Astrocyte (in vitro differentiated cells and primary cell): Measurements from ENCODE around the gene WNT1. TPM values are rescaled to one million over a fixed set of nuclear protein-coding genes. Genes with fewer than 3 reads are reported as not detected.
A peak's percentile ranks its signal among the peaks of the same experiment; 100 is the strongest.

ENCODE experiments used
- DNase-seq: peaks from one replicate; pipeline ENCODE4 v3.0.0-alpha.2; 2010; ENCODE audit warnings: low read depth
- FAIRE-seq: peaks from 2 replicates; lab custom pipeline; 2011; peaks lifted over from hg19 to GRCh38; lab: Jason Lieb, UNC
- H2AFZ ChIP-seq: 2 replicates; pipeline ENCODE4 v1.6.0; 2012; ENCODE audit warnings: low read depth, low read length, inconsistent platforms
- H3K27ac ChIP-seq: 2 replicates; pipeline ENCODE4 v1.5.1; 2011; ENCODE audit warnings: low read depth, low read length, inconsistent platforms
- H3K27me3 ChIP-seq: 2 replicates; pipeline ENCODE4 v1.6.0; 2011; ENCODE audit warnings: low read length, inconsistent platforms; ENCODE audit not compliant: insufficient read depth
- H3K36me3 ChIP-seq: 2 replicates; pipeline ENCODE4 v1.5.1; 2011; ENCODE audit warnings: low read length, inconsistent platforms; ENCODE audit not compliant: insufficient read depth
- H3K4me1 ChIP-seq: 2 replicates; pipeline ENCODE4 v1.5.1; 2011; ENCODE audit warnings: low read length, inconsistent platforms; ENCODE audit not compliant: insufficient read depth
- H3K4me2 ChIP-seq: 2 replicates; pipeline ENCODE4 v1.6.0; 2012; ENCODE audit warnings: low read length, inconsistent platforms
- H3K4me3 ChIP-seq: 2 replicates; pipeline ENCODE4 v1.5.1; 2011; ENCODE audit warnings: low read depth, mild to moderate bottlenecking, low read length, inconsistent platforms; ENCODE audit not compliant: insufficient read depth
- H3K79me2 ChIP-seq: 2 replicates; pipeline ENCODE4 v1.6.0; 2012; ENCODE audit warnings: mild to moderate bottlenecking, low read length, inconsistent platforms; ENCODE audit not compliant: insufficient read depth
- H3K9ac ChIP-seq: 2 replicates; pipeline ENCODE4 v1.6.0; 2012; ENCODE audit warnings: mild to moderate bottlenecking, low read length, inconsistent platforms
- H3K9me3 ChIP-seq: 2 replicates; pipeline ENCODE4 v1.5.1; 2012; ENCODE audit warnings: low read depth, mild to moderate bottlenecking, low read length, inconsistent platforms; ENCODE audit not compliant: insufficient read depth
- H4K20me1 ChIP-seq: 2 replicates; pipeline ENCODE4 v1.6.0; 2012; ENCODE audit warnings: low read length, inconsistent platforms; ENCODE audit not compliant: insufficient read depth
- H3K27ac Mint-ChIP-seq: one replicate; pipeline ENCODE4 v1.8.0; 2021; ENCODE audit warnings: mild to moderate bottlenecking, mixed read lengths; ENCODE audit not compliant: unreplicated experiment
- H3K27me3 Mint-ChIP-seq: one replicate; pipeline ENCODE4 v1.8.0; 2021; ENCODE audit warnings: low read depth, mixed read lengths; ENCODE audit not compliant: unreplicated experiment
- H3K36me3 Mint-ChIP-seq: one replicate; pipeline ENCODE4 v1.8.0; 2021; ENCODE audit warnings: low read depth, mixed read lengths; ENCODE audit not compliant: unreplicated experiment
- H3K4me1 Mint-ChIP-seq: one replicate; pipeline ENCODE4 v1.8.0; 2021; ENCODE audit warnings: low read depth, mixed read lengths; ENCODE audit not compliant: unreplicated experiment
- H3K4me3 Mint-ChIP-seq: one replicate; pipeline ENCODE4 v1.8.0; 2021; ENCODE audit warnings: mild to moderate bottlenecking, moderate library complexity, mixed read lengths; ENCODE audit not compliant: unreplicated experiment
- H3K9me3 Mint-ChIP-seq: one replicate; pipeline ENCODE4 v1.8.0; 2021; ENCODE audit warnings: mild to moderate bottlenecking, mixed read lengths; ENCODE audit not compliant: unreplicated experiment
- EZH2 ChIP-seq: IDR thresholded peaks from 2 replicates; pipeline ENCODE4 v1.6.1; 2012; ENCODE audit warnings: mild to moderate bottlenecking, low read length, inconsistent platforms; ENCODE audit not compliant: insufficient read depth
- total RNA-seq: library from RNA; stranded (reverse); gene quantifications from 2 replicates; pipeline ENCODE4 v1.2.1, GENCODE V29; 2021
- TF ChIP-seq, protein P1 (sequence below): IDR thresholded peaks from 2 replicates; pipeline ENCODE4 v1.5.1; 2011; ENCODE audit warnings: low read depth, mild to moderate bottlenecking, inconsistent platforms, low read length, moderate library complexity; ENCODE audit not compliant: insufficient read depth

Gene WNT1
- total RNA-seq, 1 donor from 2014 or later, result not detected

DNA sequence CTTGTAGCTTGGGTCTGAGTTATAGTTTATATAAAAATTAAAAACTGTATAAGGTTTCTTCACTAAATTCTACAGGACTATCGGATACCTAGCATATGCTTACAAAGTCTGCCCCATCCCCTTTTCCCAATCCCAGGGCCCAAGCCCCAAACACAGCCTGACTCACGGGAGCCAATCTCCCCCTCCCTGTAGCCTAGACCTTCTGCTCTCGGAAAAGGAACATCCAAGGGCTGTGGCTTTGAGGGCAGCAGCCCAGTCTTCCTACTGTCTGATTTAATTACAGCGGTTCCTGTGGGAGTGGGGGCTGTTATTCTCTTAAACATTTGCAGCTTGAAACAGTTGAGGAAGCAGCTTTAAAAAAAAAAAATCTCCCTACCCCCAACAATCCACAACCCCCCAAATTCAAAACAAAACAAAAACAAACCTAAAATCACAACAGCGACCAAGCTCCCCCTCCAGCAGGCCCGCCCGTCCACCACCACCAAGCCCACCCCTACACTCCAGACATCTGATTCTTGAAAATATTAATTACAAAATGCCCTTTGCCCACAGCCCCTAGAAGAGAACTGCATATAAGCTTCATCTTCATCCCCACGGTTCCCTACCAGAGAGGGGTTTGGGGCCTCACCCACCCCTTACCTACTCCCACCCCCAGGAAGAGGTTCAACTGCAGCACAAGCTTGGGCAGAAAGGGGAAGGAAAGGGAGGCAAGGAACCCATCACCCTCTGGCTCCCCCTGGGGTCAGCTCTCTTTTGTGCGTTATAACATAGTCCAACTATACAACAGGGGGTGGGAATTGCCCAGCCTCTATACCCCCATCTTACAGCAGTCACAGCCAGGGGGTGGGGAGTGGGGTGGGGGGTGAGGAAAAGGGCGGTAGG lies 41.6 kb downstream of the WNT1 start:
- H3K36me3 ChIP-seq, result peaks cover 22% of the 10 kb centered on the region
- H3K4me1 Mint-ChIP-seq, result peaks cover 19% of the 10 kb centered on the region
- DNase-seq, result no peak
- H3K27me3 Mint-ChIP-seq, result no peaks in the 10 kb centered on the region
- no peak overlapping the region for H3K4me3 ChIP-seq
- no peak for FAIRE-seq
- H3K9ac ChIP-seq, result peak overlapping the region; percentile 40
- peaks cover 14% of the 10 kb centered on the region for H3K36me3 Mint-ChIP-seq
- H3K79me2 ChIP-seq, result peaks cover 28% of the 10 kb centered on the region
- peak overlapping the region; percentile 96 for H3K27ac ChIP-seq
- peak overlapping the region; percentile 95 for H3K27ac Mint-ChIP-seq
- H3K27me3 ChIP-seq, result no peaks in the 10 kb centered on the region
- no peaks in the 10 kb centered on the region for H3K9me3 ChIP-seq
- H4K20me1 ChIP-seq, result peaks cover 7% of the 10 kb centered on the region
- H3K4me2 ChIP-seq, result peak overlapping the region; percentile 91
- TF ChIP-seq, protein P1, sequence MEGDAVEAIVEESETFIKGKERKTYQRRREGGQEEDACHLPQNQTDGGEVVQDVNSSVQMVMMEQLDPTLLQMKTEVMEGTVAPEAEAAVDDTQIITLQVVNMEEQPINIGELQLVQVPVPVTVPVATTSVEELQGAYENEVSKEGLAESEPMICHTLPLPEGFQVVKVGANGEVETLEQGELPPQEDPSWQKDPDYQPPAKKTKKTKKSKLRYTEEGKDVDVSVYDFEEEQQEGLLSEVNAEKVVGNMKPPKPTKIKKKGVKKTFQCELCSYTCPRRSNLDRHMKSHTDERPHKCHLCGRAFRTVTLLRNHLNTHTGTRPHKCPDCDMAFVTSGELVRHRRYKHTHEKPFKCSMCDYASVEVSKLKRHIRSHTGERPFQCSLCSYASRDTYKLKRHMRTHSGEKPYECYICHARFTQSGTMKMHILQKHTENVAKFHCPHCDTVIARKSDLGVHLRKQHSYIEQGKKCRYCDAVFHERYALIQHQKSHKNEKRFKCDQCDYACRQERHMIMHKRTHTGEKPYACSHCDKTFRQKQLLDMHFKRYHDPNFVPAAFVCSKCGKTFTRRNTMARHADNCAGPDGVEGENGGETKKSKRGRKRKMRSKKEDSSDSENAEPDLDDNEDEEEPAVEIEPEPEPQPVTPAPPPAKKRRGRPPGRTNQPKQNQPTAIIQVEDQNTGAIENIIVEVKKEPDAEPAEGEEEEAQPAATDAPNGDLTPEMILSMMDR, result no peak
- TF ChIP-seq EZH2, result no peak
- H3K4me3 Mint-ChIP-seq, result peak overlapping the region; percentile 57
- H2AFZ ChIP-seq, result no peak overlapping the region
- peaks cover 13% of the 10 kb centered on the region for H3K4me1 ChIP-seq
- no peaks in the 10 kb centered on the region for H3K9me3 Mint-ChIP-seq

DNA sequence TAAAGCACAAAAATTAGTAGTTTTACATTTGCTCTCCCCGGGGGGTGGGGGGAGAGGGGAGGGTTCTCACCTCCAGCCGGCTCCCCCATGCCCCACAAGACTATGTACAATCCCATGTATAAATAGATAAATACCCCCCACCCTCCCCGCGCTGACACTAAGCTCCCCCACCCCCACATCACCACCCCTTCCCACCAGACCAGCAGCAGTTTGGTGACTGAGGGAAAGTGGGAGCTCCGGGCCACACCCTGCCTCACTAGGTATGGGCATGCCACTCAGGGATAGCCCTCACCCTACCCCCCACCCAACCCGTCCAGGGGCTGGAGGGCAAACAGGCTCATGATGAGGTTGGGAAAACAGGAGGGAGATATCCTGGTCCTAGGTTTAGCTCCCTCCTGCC lies 42.3 kb downstream of the WNT1 start:
- Histone ChIP-seq H3K4me3 (no peak overlapping the region), H3K4me2 (no peak overlapping the region), H3K27me3 (no peaks in the 10 kb centered on the region), H3K36me3 (peaks cover 30% of the 10 kb centered on the region), H4K20me1 (peaks cover 8% of the 10 kb centered on the region), H3K9me3 (no peaks in the 10 kb centered on the region), H2AFZ (no peak overlapping the region), H3K27ac (no peak overlapping the region), H3K79me2 (peaks cover 27% of the 10 kb centered on the region), H3K4me1 (peaks cover 13% of the 10 kb centered on the region), H3K9ac (no peak overlapping the region)
- no peak overlapping the region for H3K4me3 Mint-ChIP-seq
- peaks cover 18% of the 10 kb centered on the region for H3K36me3 Mint-ChIP-seq
- TF ChIP-seq EZH2, result no peak
- TF ChIP-seq, protein P1, result no peak
- peaks cover 19% of the 10 kb centered on the region for H3K4me1 Mint-ChIP-seq
- no peaks in the 10 kb centered on the region for H3K9me3 Mint-ChIP-seq
- H3K27me3 Mint-ChIP-seq, result no peaks in the 10 kb centered on the region
- FAIRE-seq, result no peak
- DNase-seq, result no peak
- H3K27ac Mint-ChIP-seq, result no peak overlapping the region
